Measurements from ENCODE around the gene SNAPC3.
"Not testable (repeated sequence)": the region's sequence is repeated elsewhere in the genome, so short reads cannot be mapped to it uniquely, and the experiment has no call there.

DNA sequence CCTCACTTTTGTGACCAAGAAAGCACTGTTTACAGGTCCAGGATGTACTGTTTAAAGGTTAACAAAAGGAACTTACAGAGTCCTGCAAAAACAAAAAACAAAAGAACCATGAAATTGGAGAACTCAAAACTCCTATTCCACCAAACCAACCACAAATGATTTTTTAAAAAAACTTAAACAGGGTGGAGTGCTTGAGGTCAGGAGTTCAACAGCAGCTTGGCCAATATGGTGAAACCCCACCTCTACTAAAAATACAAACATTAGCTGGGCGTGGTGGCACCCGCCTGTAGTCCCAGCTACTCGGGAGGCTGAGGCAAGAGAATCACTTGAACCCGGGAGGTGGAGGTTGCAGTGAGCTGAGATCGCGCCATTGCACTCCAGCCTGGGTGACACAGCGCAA is 5.0 kb downstream of the SNAPC3 start:
- TF ChIP-seq, protein P1, sequence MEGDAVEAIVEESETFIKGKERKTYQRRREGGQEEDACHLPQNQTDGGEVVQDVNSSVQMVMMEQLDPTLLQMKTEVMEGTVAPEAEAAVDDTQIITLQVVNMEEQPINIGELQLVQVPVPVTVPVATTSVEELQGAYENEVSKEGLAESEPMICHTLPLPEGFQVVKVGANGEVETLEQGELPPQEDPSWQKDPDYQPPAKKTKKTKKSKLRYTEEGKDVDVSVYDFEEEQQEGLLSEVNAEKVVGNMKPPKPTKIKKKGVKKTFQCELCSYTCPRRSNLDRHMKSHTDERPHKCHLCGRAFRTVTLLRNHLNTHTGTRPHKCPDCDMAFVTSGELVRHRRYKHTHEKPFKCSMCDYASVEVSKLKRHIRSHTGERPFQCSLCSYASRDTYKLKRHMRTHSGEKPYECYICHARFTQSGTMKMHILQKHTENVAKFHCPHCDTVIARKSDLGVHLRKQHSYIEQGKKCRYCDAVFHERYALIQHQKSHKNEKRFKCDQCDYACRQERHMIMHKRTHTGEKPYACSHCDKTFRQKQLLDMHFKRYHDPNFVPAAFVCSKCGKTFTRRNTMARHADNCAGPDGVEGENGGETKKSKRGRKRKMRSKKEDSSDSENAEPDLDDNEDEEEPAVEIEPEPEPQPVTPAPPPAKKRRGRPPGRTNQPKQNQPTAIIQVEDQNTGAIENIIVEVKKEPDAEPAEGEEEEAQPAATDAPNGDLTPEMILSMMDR (IDR thresholded peaks at IDR 0.05) = not testable (repeated sequence)
- TF ChIP-seq POLR2A (IDR thresholded peaks at IDR 0.05) = not testable (repeated sequence)

All from heart left ventricle (tissue), 13 donors.